HEK293 (cell line): ENCODE results near the gene AMBRA1.

Experiments
- CTCF ChIP-seq: fragments of 450-650 bp; formaldehyde crosslinking; IDR thresholded peaks from 2 replicates; pipeline ENCODE4 v1.5.1; 2016; ENCODE audit warnings: missing biosample characterization, missing genetic modification characterization
- ELK4 ChIP-seq: IDR thresholded peaks from 2 replicates; pipeline ENCODE4 v1.6.1; 2011; ENCODE audit warnings: mild to moderate bottlenecking, low read depth, low read length, borderline replicate concordance
- ZNF121 ChIP-seq: fragments of 450-650 bp; formaldehyde crosslinking; IDR thresholded peaks from 2 replicates; pipeline ENCODE4 v1.5.1; 2016; ENCODE audit warnings: missing biosample characterization, missing genetic modification characterization
- ZNF174 ChIP-seq: fragments of 450-650 bp; formaldehyde crosslinking; IDR thresholded peaks from 2 replicates; pipeline ENCODE4 v1.5.0; 2017; ENCODE audit warnings: missing biosample characterization, mild to moderate bottlenecking, missing genetic modification characterization
- ZNF274 ChIP-seq, 2 experiments: fragments of 200-500 bp in 1 of 2; fragments of 450-650 bp in 1 of 2; sonication (Bioruptor generic) in 1 of 2; formaldehyde crosslinking in 1 of 2; IDR thresholded peaks; 2 replicates each; pipeline versions ENCODE4 v1.5.1 to v1.6.1; 2014 to 2016; ENCODE audit warnings: borderline replicate concordance in 1 of 2, inconsistent platforms in 1 of 2, low read length in 1 of 2, missing biosample characterization in 1 of 2, missing genetic modification characterization in 1 of 2
- ZNF555 ChIP-seq: fragments of 450-650 bp; formaldehyde crosslinking; conservative IDR thresholded peaks from 2 replicates; pipeline ENCODE4 v1.5.1; 2017; ENCODE audit warnings: missing biosample characterization, mild to moderate bottlenecking, missing genetic modification characterization, inconsistent platforms
- ZNF701 ChIP-seq: fragments of 450-650 bp; formaldehyde crosslinking; IDR thresholded peaks from 2 replicates; pipeline ENCODE4 v1.5.1; 2016; ENCODE audit warnings: missing biosample characterization, missing genetic modification characterization
- ZNF76 ChIP-seq: fragments of 450-650 bp; formaldehyde crosslinking; IDR thresholded peaks from 2 replicates; pipeline ENCODE4; 2016; ENCODE audit warnings: low read depth, missing biosample characterization, missing genetic modification characterization, borderline replicate concordance
- ZSCAN18 ChIP-seq: fragments of 450-650 bp; formaldehyde crosslinking; IDR thresholded peaks from 2 replicates; pipeline ENCODE4 v1.5.1; 2016; ENCODE audit warnings: missing biosample characterization, missing genetic modification characterization
- ZSCAN30 ChIP-seq: fragments of 450-650 bp; IDR thresholded peaks from 2 replicates; pipeline ENCODE4 v1.5.1; 2018; ENCODE audit warnings: missing biosample characterization, mild to moderate bottlenecking, missing genetic modification characterization, moderate library complexity

DNA sequence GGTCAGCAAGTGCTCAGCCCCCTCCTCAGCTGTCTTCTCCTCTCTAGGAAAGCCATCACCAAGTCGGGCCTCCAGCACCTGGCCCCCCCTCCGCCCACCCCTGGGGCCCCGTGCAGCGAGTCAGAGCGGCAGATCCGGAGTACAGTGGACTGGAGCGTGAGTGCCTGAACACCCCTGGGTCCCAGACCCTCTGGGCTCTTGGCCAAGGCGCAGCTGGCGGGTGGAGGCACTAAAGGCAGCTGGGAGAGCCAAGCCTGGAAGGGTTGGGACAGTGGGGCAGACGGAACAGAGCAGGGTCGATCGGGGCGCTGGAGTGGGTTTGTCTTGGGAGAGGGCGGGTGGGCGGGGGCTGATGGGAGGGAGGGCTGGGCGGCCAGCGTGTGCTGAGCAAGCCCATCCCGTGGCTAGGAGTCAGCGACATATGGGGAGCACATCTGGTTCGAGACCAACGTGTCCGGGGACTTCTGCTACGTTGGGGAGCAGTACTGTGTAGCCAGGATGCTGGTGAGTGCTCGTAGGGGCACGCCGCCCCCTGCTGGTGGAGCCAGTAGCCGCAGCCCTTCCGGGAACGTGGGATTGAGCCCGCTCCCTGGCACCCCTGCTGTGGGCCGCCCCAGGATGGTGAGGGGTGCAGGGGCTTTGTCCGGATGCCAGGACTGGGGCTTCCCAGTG is 226.4 kb downstream of the AMBRA1 start:
- TF ChIP-seq ZNF701 (no peak), CTCF (peak; percentile 67), ZSCAN18 (tag by site-specific recombination) (no peak), ZNF121 (no peak), ELK4 (no peak), ZNF274 (IDR thresholded peaks at IDR 0.05; ENCODE audit: low read length) (no peak), ZNF274 (tag by site-specific recombination; IDR thresholded peaks at IDR 0.05; ENCODE audit: borderline replicate concordance) (no peak), ZNF174 (tag by site-specific recombination) (no peak), ZNF76 (no peak), ZNF555 (tag by site-specific recombination) (no peak), ZSCAN30 (tag by site-specific recombination) (no peak)
